ENCODE data around the gene UTP3. TPM values are rescaled to one million over a fixed set of nuclear protein-coding genes. Genes with fewer than 3 reads are reported as not detected.
"Not testable (repeated sequence)": the region's sequence is repeated elsewhere in the genome, so short reads cannot be mapped to it uniquely, and the experiment has no call there.

UTP3 gene
- total RNA-seq, 2 donors from 2014 or later = 16.8 to 18.1 TPM

GRCh38 chr4:70734971-70735370 lies 46.6 kb downstream of the UTP3 start:
- H3K4me3 Mint-ChIP-seq = peak overlapping the region; percentile 91
- peak overlapping the region; percentile 92 for H3K27ac Mint-ChIP-seq
- H3K27me3 Mint-ChIP-seq = no peaks in the 10 kb centered on the region
- no peaks in the 10 kb centered on the region for H3K36me3 Mint-ChIP-seq (ENCODE audit: low read depth)
- H3K4me1 Mint-ChIP-seq = peaks cover 34% of the 10 kb centered on the region
- no peaks in the 10 kb centered on the region for H3K9me3 ChIP-seq (ENCODE audit: control insufficient read depth, low read length, poor library complexity, severe bottlenecking)
- no peak for DNase-seq
- peak; percentile 45 for ATAC-seq

GRCh38 chr4:70735915-70736314 lies 47.6 kb downstream of the UTP3 start:
- ATAC-seq = peak; percentile 39
- not testable (repeated sequence) for H3K4me3 Mint-ChIP-seq; H3K27me3 Mint-ChIP-seq; DNase-seq; H3K36me3 Mint-ChIP-seq (ENCODE audit: low read depth); H3K9me3 ChIP-seq (ENCODE audit: control insufficient read depth, low read length, poor library complexity, severe bottlenecking)
- Mint-ChIP-seq H3K4me1 (peaks cover 34% of the 10 kb centered on the region), H3K27ac (peak overlapping the region; percentile 92)

DNA sequence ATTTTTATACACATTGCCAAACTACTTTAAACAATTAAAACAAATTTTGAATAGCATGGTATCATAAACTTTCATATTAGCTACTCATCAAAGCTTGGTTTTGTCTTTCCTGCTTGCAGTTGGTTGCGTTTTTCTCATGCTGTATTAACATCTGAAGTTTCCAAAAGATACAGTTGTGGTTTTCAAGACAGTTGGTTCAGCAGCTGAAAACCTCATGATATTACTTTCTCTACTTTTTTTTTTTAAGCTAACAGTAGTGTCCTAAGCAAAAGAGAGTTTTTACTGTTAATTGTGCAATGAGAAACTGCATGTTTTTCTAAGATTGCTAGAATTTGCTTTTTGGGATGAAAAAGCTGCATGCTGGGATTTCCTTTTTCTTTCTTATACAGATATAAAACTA lies 48.7 kb downstream of the UTP3 start:
- Mint-ChIP-seq H3K27me3 (no peaks in the 10 kb centered on the region), H3K4me3 (peak overlapping the region; percentile 57), H3K4me1 (peaks cover 34% of the 10 kb centered on the region), H3K27ac (peak overlapping the region; percentile 92), H3K36me3 (ENCODE audit: low read depth) (no peaks in the 10 kb centered on the region)
- ATAC-seq (peak; percentile 15), DNase-seq (no peak)
- no peaks in the 10 kb centered on the region for H3K9me3 ChIP-seq (ENCODE audit: control insufficient read depth, low read length, poor library complexity, severe bottlenecking)

- no peaks in the 10 kb centered on the region for H3K9me3 ChIP-seq (ENCODE audit: control insufficient read depth, low read length, poor library complexity, severe bottlenecking)
- DNase-seq = no peak
- Mint-ChIP-seq H3K27me3 (no peaks in the 10 kb centered on the region), H3K36me3 (ENCODE audit: low read depth) (no peaks in the 10 kb centered on the region), H3K4me1 (peaks cover 35% of the 10 kb centered on the region), H3K4me3 (peak overlapping the region; percentile 57), H3K27ac (peak overlapping the region; percentile 92)
- ATAC-seq = no peak
These were observed 49.1 kb downstream of the UTP3 start for GRCh38 chr4:70737409-70737808.

- no peak overlapping the region for H3K4me3 Mint-ChIP-seq
- DNase-seq = no peak
- H3K4me1 Mint-ChIP-seq = peaks cover 26% of the 10 kb centered on the region
- H3K36me3 Mint-ChIP-seq (ENCODE audit: low read depth) = no peaks in the 10 kb centered on the region
- H3K27ac Mint-ChIP-seq = no peak overlapping the region
- H3K27me3 Mint-ChIP-seq = no peaks in the 10 kb centered on the region
- no peaks in the 10 kb centered on the region for H3K9me3 ChIP-seq (ENCODE audit: control insufficient read depth, low read length, poor library complexity, severe bottlenecking)
- ATAC-seq = no peak
These were observed 51.4 kb downstream of the UTP3 start for GRCh38 chr4:70739496-70740337.

Other genes starting within 250 kb of the UTP3 start
- not detected for gene MUC7, start 216.3 kb upstream of the UTP3 start, total RNA-seq
- not detected for gene AMTN, start 170.0 kb upstream of the UTP3 start, total RNA-seq
- gene AMBN, start 96.3 kb upstream of the UTP3 start, total RNA-seq = not detected
- gene ENAM, start 59.8 kb upstream of the UTP3 start, total RNA-seq = not detected
- gene JCHAIN, start 22.0 kb upstream of the UTP3 start, total RNA-seq = 1 to 10 TPM in 1 of 2 donors, not detected in 1; 2.8 TPM
- 10 to 100 TPM; 32.8 to 33.0 TPM for gene RUFY3, start 33.4 kb downstream of the UTP3 start, total RNA-seq
- gene GRSF1, start 151.4 kb downstream of the UTP3 start, total RNA-seq = 10 to 100 TPM; 39.4 to 42.0 TPM
- gene MOB1B, start 213.8 kb downstream of the UTP3 start, total RNA-seq = 10 to 100 TPM in 1 of 2 donors, 1 to 10 TPM in 1; 9.5 to 31.4 TPM